ENCODE results near the gene RNF169. TPM values are rescaled to one million over a fixed set of nuclear protein-coding genes. Genes with fewer than 3 reads are reported as not detected.

The RNF169 gene
- total and polyA plus RNA-seq, 2 experiments from 2014 or later: 0.78 to 16.5 TPM

DNA sequence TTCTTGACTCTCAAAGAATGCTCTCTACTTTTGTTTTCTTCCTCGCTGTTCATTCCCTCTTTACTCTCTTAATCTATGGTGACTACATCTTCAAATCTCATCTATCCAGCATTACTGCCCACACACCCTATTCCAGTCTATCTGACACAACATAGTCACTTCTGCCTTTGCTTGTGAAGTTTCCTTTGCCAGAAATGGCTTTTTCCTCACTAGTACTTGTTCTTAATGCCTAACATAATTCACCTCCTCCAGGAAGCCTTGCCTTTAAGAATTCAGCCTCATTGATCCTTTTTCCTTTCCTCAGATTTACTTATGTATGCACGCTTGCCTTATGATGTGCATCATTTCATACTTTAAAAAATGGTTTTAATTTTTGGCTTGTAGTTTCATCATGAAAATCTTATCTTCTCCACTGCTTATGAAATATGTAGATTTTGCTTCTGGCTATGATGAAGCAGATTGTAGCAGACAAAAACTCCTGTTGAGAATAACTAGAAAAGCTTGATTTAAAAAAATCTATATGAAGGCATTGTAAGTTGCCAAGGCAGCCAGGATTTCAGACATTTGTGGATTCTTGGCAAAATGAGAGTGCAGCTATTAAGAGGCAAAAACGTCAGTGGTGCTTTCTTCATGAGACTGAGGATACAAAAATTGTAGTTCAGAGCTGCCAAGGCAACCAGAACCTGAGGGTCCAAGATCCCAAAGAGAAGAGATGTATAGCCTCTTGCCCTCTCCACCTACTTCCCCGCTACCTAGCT, 31.8 kb downstream of the RNF169 start (continued):
- TF ChIP-seq, protein P1, sequence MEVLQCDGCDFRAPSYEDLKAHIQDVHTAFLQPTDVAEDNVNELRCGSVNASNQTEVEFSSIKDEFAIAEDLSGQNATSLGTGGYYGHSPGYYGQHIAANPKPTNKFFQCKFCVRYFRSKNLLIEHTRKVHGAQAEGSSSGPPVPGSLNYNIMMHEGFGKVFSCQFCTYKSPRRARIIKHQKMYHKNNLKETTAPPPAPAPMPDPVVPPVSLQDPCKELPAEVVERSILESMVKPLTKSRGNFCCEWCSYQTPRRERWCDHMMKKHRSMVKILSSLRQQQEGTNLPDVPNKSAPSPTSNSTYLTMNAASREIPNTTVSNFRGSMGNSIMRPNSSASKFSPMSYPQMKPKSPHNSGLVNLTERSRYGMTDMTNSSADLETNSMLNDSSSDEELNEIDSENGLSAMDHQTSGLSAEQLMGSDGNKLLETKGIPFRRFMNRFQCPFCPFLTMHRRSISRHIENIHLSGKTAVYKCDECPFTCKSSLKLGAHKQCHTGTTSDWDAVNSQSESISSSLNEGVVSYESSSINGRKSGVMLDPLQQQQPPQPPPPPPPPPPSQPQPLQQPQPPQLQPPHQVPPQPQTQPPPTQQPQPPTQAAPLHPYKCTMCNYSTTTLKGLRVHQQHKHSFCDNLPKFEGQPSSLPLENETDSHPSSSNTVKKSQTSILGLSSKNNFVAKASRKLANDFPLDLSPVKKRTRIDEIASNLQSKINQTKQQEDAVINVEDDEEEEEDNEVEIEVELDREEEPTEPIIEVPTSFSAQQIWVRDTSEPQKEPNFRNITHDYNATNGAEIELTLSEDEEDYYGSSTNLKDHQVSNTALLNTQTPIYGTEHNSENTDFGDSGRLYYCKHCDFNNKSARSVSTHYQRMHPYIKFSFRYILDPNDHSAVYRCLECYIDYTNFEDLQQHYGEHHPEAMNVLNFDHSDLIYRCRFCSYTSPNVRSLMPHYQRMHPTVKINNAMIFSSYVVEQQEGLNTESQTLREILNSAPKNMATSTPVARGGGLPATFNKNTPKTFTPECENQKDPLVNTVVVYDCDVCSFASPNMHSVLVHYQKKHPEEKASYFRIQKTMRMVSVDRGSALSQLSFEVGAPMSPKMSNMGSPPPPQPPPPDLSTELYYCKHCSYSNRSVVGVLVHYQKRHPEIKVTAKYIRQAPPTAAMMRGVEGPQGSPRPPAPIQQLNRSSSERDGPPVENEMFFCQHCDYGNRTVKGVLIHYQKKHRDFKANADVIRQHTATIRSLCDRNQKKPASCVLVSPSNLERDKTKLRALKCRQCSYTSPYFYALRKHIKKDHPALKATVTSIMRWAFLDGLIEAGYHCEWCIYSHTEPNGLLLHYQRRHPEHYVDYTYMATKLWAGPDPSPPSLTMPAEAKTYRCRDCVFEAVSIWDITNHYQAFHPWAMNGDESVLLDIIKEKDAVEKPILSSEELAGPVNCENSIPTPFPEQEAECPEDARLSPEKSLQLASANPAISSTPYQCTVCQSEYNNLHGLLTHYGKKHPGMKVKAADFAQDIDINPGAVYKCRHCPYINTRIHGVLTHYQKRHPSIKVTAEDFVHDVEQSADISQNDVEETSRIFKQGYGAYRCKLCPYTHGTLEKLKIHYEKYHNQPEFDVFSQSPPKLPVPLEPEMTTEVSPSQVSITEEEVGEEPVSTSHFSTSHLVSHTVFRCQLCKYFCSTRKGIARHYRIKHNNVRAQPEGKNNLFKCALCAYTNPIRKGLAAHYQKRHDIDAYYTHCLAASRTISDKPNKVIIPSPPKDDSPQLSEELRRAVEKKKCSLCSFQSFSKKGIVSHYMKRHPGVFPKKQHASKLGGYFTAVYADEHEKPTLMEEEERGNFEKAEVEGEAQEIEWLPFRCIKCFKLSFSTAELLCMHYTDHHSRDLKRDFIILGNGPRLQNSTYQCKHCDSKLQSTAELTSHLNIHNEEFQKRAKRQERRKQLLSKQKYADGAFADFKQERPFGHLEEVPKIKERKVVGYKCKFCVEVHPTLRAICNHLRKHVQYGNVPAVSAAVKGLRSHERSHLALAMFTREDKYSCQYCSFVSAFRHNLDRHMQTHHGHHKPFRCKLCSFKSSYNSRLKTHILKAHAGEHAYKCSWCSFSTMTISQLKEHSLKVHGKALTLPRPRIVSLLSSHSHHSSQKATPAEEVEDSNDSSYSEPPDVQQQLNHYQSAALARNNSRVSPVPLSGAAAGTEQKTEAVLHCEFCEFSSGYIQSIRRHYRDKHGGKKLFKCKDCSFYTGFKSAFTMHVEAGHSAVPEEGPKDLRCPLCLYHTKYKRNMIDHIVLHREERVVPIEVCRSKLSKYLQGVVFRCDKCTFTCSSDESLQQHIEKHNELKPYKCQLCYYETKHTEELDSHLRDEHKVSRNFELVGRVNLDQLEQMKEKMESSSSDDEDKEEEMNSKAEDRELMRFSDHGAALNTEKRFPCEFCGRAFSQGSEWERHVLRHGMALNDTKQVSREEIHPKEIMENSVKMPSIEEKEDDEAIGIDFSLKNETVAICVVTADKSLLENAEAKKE (CRISPR knock-in tag; IDR thresholded peaks at IDR 0.05): no peak
- TF ChIP-seq EZH2phosphoT487 (IDR thresholded peaks at IDR 0.05; ENCODE audit: unreplicated experiment) (no peak), ZNF331 (CRISPR knock-in tag; IDR thresholded peaks at IDR 0.05; ENCODE audit: low read depth) (no peak), CREB1 (CRISPR knock-in tag; IDR thresholded peaks at IDR 0.05; ENCODE audit: low read depth) (no peak)

DNA sequence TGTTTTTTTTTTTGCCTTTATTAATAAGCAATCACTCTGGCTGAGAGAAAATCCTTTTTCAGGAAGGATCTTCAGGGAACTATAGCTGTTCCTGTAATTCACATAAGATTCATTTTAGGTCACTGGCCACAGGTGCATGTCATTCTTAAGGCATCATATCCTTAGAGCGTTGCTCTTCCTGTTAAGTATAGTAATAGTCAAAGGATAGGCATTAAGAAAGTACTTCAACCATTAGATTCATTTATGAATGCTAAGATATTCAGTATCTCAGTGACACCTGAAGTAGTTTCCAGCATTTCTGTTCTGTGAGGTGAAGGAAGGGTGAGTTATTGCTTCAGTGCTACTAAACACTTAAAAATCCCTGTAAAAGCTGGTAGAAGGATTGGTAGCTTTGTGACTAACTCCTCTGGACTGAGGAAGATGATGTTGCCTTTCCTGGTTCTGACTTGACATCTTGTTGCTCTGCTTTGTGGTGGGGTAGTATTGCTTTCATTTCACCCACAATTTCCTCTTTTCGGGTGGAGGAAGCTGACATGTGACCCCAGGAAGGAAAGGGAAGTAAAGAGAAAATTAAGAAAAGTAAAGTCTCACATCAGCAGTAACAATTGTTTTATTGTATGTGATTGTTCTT, 34.7 kb downstream of the RNF169 start:
- Histone ChIP-seq H3K27me3 (ENCODE audit: insufficient read depth) (no peaks in the 10 kb centered on the region), H3K9me2 (ENCODE audit: insufficient read depth) (no peaks in the 10 kb centered on the region), H3F3A (replicated peaks; ENCODE audit: low read depth) (no peaks in the 10 kb centered on the region), H4K20me1 (replicated peaks; ENCODE audit: insufficient read depth) (peaks cover 11% of the 10 kb centered on the region), H3K79me2 (replicated peaks; ENCODE audit: insufficient read depth) (peaks cover 77% of the 10 kb centered on the region), H3K4me1 (ENCODE audit: insufficient read depth) (no peaks in the 10 kb centered on the region), H2AFZ (no peak overlapping the region), H3K4me2 (no peak overlapping the region), H3K27ac (ENCODE audit: low read depth) (no peak overlapping the region), H3K4me3 (no peak overlapping the region), H3K36me3 (ENCODE audit: insufficient read depth) (no peaks in the 10 kb centered on the region)
- Mint-ChIP-seq H3K27me3 (ENCODE audit: insufficient read depth, low read depth, poor library complexity) (no peaks in the 10 kb centered on the region), H3K4me3 (no peak overlapping the region), H3K9me3 (no peaks in the 10 kb centered on the region), H3K36me3 (ENCODE audit: low read depth) (no peaks in the 10 kb centered on the region), H3K4me1 (peaks cover 6% of the 10 kb centered on the region), H3K27ac (no peak overlapping the region)
- ATAC-seq: no peak
- no peak for DNase-seq (ENCODE audit: low spot score)
- TF ChIP-seq POLR2AphosphoS5 (IDR thresholded peaks at IDR 0.05; ENCODE audit: low read depth): no peak
- TF ChIP-seq, protein P2, sequence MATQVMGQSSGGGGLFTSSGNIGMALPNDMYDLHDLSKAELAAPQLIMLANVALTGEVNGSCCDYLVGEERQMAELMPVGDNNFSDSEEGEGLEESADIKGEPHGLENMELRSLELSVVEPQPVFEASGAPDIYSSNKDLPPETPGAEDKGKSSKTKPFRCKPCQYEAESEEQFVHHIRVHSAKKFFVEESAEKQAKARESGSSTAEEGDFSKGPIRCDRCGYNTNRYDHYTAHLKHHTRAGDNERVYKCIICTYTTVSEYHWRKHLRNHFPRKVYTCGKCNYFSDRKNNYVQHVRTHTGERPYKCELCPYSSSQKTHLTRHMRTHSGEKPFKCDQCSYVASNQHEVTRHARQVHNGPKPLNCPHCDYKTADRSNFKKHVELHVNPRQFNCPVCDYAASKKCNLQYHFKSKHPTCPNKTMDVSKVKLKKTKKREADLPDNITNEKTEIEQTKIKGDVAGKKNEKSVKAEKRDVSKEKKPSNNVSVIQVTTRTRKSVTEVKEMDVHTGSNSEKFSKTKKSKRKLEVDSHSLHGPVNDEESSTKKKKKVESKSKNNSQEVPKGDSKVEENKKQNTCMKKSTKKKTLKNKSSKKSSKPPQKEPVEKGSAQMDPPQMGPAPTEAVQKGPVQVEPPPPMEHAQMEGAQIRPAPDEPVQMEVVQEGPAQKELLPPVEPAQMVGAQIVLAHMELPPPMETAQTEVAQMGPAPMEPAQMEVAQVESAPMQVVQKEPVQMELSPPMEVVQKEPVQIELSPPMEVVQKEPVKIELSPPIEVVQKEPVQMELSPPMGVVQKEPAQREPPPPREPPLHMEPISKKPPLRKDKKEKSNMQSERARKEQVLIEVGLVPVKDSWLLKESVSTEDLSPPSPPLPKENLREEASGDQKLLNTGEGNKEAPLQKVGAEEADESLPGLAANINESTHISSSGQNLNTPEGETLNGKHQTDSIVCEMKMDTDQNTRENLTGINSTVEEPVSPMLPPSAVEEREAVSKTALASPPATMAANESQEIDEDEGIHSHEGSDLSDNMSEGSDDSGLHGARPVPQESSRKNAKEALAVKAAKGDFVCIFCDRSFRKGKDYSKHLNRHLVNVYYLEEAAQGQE (IDR thresholded peaks at IDR 0.05; ENCODE audit: unreplicated experiment): no peak

Data from GM23338 (cell line).